HAP-1 (cell line): ENCODE data around the gene MICB.
"Not testable (repeated sequence)": the region's sequence is repeated elsewhere in the genome, so short reads cannot be mapped to it uniquely, and the experiment has no call there.

Experiments used
- DNase-seq, 2 experiments: peaks; one replicate each; pipeline ENCODE4 v3.0.0-alpha.2; 2016 to 2020; ENCODE audit warnings: low spot score in 2 of 2
- H3K27me3 ChIP-seq: fragments of 250-450 bp; sonication (Bioruptor Pico); 2 replicates; pipeline ENCODE4 v1.5.1; 2020; ENCODE audit warnings: low read depth, mild to moderate bottlenecking, moderate library complexity
- H3K36me3 ChIP-seq: fragments of 250-450 bp; sonication (Bioruptor Pico); replicated peaks from 2 replicates; pipeline ENCODE4 v1.5.1; 2020; ENCODE audit warnings: mild to moderate bottlenecking
- H3K4me1 ChIP-seq: fragments of 250-450 bp; sonication (Bioruptor Pico); 2 replicates; pipeline ENCODE4 v1.5.1; 2020; ENCODE audit warnings: mild to moderate bottlenecking
- H3K4me3 ChIP-seq: fragments of 250-450 bp; sonication (Bioruptor Pico); 2 replicates; pipeline ENCODE4 v1.5.1; 2020; ENCODE audit warnings: mild to moderate bottlenecking, moderate library complexity
- H3K9me3 ChIP-seq: fragments of 250-450 bp; sonication (Bioruptor Pico); 2 replicates; pipeline ENCODE4 v1.5.1; 2020; ENCODE audit warnings: mild to moderate bottlenecking, moderate library complexity
- in situ Hi-C: fragments of 300-500 bp; cut with MboI; formaldehyde crosslinking; loops from 3 replicates; pipeline ENCODE4 v1.14.3; 2020; ENCODE audit warnings: low sequenced_read_pairs, inconsistent platforms, mixed read lengths

Gene MICB

GRCh38 chr6:31502586-31502985, 4.6 kb downstream of the MICB start:
- H3K27me3 ChIP-seq: no peaks in the 10 kb centered on the region
- no peak for DNase-seq
- no peaks in the 10 kb centered on the region for H3K9me3 ChIP-seq
- H3K36me3 ChIP-seq: peaks cover 7% of the 10 kb centered on the region
- peaks cover under 1% of the 10 kb centered on the region; the same call in 1 of the 2 replicates for H3K4me1 ChIP-seq
- no peak overlapping the region for H3K4me3 ChIP-seq
- in situ Hi-C loops: no loop called here

- in situ Hi-C loops, H3K27me3 ChIP-seq, H3K9me3 ChIP-seq, DNase-seq, H3K4me3 ChIP-seq, H3K4me1 ChIP-seq: not testable (repeated sequence)
- H3K36me3 ChIP-seq: peaks cover 16% of the 10 kb centered on the region
Measured at GRCh38 chr6:31509036-31509435, 11.1 kb downstream of the MICB start.

- H3K9me3 ChIP-seq: no peaks in the 10 kb centered on the region
- H3K4me3 ChIP-seq: no peak overlapping the region
- no peaks in the 10 kb centered on the region for H3K27me3 ChIP-seq
- no peaks in the 10 kb centered on the region for H3K4me1 ChIP-seq
- in situ Hi-C loops: no loop called here
- peaks cover 16% of the 10 kb centered on the region for H3K36me3 ChIP-seq
- no peak for DNase-seq
Measured at GRCh38 chr6:31510007-31510406, 12.1 kb downstream of the MICB start.

- H3K36me3 ChIP-seq: peaks cover 8% of the 10 kb centered on the region
- no peaks in the 10 kb centered on the region for H3K9me3 ChIP-seq
- peaks cover 10% of the 10 kb centered on the region for H3K27me3 ChIP-seq
- no peak for DNase-seq
- H3K4me1 ChIP-seq: no peaks in the 10 kb centered on the region
- H3K4me3 ChIP-seq: no peak overlapping the region
- in situ Hi-C loops: no loop called here
Measured at GRCh38 chr6:31513456-31514165, 15.7 kb downstream of the MICB start.

- no peaks in the 10 kb centered on the region for H3K36me3 ChIP-seq
- in situ Hi-C loops: no loop called here
Measured at GRCh38 chr6:31521835-31522234, 23.9 kb downstream of the MICB start.

GRCh38 chr6:31525553-31525931, 27.6 kb downstream of the MICB start:
- in situ Hi-C loops: no loop called here
- Histone ChIP-seq H3K27me3 (0 out of 2 replicates have a peak, but pooled peaks cover 3% of the 10 kb centered on the region), H3K9me3 (peaks cover 4% of the 10 kb centered on the region; the same call in 1 of the 2 replicates), H3K4me3 (no peak overlapping the region), H3K36me3 (peaks cover 12% of the 10 kb centered on the region), H3K4me1 (no peaks in the 10 kb centered on the region)
- no peak for DNase-seq

More at GRCh38 chr6:31521835-31522234, 23.9 kb downstream of the MICB start:
- H3K4me1 ChIP-seq: no peaks in the 10 kb centered on the region
- no peak for DNase-seq
- no peak overlapping the region for H3K4me3 ChIP-seq
- peaks cover 4% of the 10 kb centered on the region; the same call in 1 of the 2 replicates for H3K9me3 ChIP-seq
- H3K27me3 ChIP-seq: peaks cover 14% of the 10 kb centered on the region

- Histone ChIP-seq H3K27me3 (no peaks in the 10 kb centered on the region), H3K36me3 (peaks cover 17% of the 10 kb centered on the region), H3K4me3 (no peak overlapping the region), H3K9me3 (peaks cover 4% of the 10 kb centered on the region; the same call in 1 of the 2 replicates), H3K4me1 (no peaks in the 10 kb centered on the region)
- in situ Hi-C loops: no loop called here
- DNase-seq: no peak
Measured at GRCh38 chr6:31525932-31526591, 28.1 kb downstream of the MICB start.

GRCh38 chr6:31528307-31528777, 30.4 kb downstream of the MICB start:
- H3K4me1 ChIP-seq: no peaks in the 10 kb centered on the region
- H3K27me3 ChIP-seq: no peaks in the 10 kb centered on the region
- peaks cover 36% of the 10 kb centered on the region for H3K36me3 ChIP-seq
- in situ Hi-C loops: no loop called here
- no peak overlapping the region for H3K4me3 ChIP-seq
- no peaks in the 10 kb centered on the region for H3K9me3 ChIP-seq
- DNase-seq: peak in 1 of 2 experiments; percentile 24

- no peaks in the 10 kb centered on the region for H3K4me1 ChIP-seq
- H3K4me3 ChIP-seq: no peak within 1 kb of the TSS
- peaks cover 41% of the 10 kb centered on the region for H3K36me3 ChIP-seq
- DNase-seq: peak in 1 of 2 experiments; percentile 37
- no peaks in the 10 kb centered on the region for H3K27me3 ChIP-seq
- H3K9me3 ChIP-seq: no peaks in the 10 kb centered on the region
- in situ Hi-C loops: no loop called here
Measured at GRCh38 chr6:31528821-31529328, 30.9 kb downstream of the MICB start, which contains the start of gene MCCD1. Gene MCCD1 (plus strand): TSS chr6:31528962. CDS start chr6:31529015, 53 bp downstream.

GRCh38 chr6:31529329-31530150, 31.6 kb downstream of the MICB start:
- in situ Hi-C loops: no loop called here
- H3K36me3 ChIP-seq: peaks cover 48% of the 10 kb centered on the region
- DNase-seq: no peak
- no peak overlapping the region for H3K4me3 ChIP-seq
- H3K27me3 ChIP-seq: no peaks in the 10 kb centered on the region
- no peaks in the 10 kb centered on the region for H3K4me1 ChIP-seq
- no peaks in the 10 kb centered on the region for H3K9me3 ChIP-seq

- no peaks in the 10 kb centered on the region for H3K9me3 ChIP-seq
- in situ Hi-C loops: no loop called here
- H3K36me3 ChIP-seq: peaks cover 59% of the 10 kb centered on the region
- no peak overlapping the region for H3K4me3 ChIP-seq
- no peaks in the 10 kb centered on the region for H3K4me1 ChIP-seq
- no peak for DNase-seq
- H3K27me3 ChIP-seq: no peaks in the 10 kb centered on the region
Measured at GRCh38 chr6:31530659-31531058, 32.7 kb downstream of the MICB start.

- H3K36me3 ChIP-seq: peaks cover 64% of the 10 kb centered on the region
- no peaks in the 10 kb centered on the region for H3K27me3 ChIP-seq
- no peak for DNase-seq
- in situ Hi-C loops: no loop called here
- no peak overlapping the region for H3K4me3 ChIP-seq
- no peaks in the 10 kb centered on the region for H3K9me3 ChIP-seq
- no peaks in the 10 kb centered on the region for H3K4me1 ChIP-seq
Measured at GRCh38 chr6:31531162-31531561, 33.2 kb downstream of the MICB start.

GRCh38 chr6:31531771-31532643, 34.1 kb downstream of the MICB start:
- no peak for DNase-seq
- Histone ChIP-seq H3K27me3 (no peaks in the 10 kb centered on the region), H3K9me3 (no peaks in the 10 kb centered on the region), H3K4me1 (no peaks in the 10 kb centered on the region), H3K4me3 (no peak overlapping the region), H3K36me3 (peaks cover 72% of the 10 kb centered on the region)
- in situ Hi-C loops: no loop called here
